Esophagus muscularis mucosa (tissue), 4 donors: ENCODE results near the gene PI4K2B. TPM values are rescaled to one million over a fixed set of nuclear protein-coding genes. Genes with fewer than 3 reads are reported as not detected.
A peak's percentile ranks its signal among the peaks of the same experiment; 100 is the strongest.

Experiments
- DNase-seq: peaks from one replicate; pipeline ENCODE4 v3.0.0-alpha.2; 2017; ENCODE audit errors: extremely low spot score
- H3K27ac ChIP-seq, 4 donors: fragments of 200-600 bp; sonication (generic); replicated peaks in 1 of 4; 1 replicate in 3 of 4; 2 replicates in 1 of 4; pipeline ENCODE4 v1.5.1; 2016 to 2019; ENCODE audit warnings: mild to moderate bottlenecking in 1 of 4
- H3K27me3 ChIP-seq, 4 donors: fragments of 200-600 bp; sonication (generic); one replicate each; pipeline versions ENCODE4 v1.5.1 to v1.6.0; 2016 to 2019
- H3K36me3 ChIP-seq, 4 donors: fragments of 200-600 bp; sonication (generic); one replicate each; pipeline ENCODE4 v1.5.1; 2016 to 2019
- H3K4me1 ChIP-seq, 4 donors: fragments of 200-600 bp; sonication (generic); one replicate each; pipeline ENCODE4 v1.5.1; 2016 to 2019
- H3K4me3 ChIP-seq, 4 donors: fragments of 200-600 bp; sonication (generic); 1 replicate in 2 of 4; 2 replicates in 2 of 4; pipeline ENCODE4 v1.5.1; 2016 to 2019; ENCODE audit warnings: mild to moderate bottlenecking in 4 of 4, moderate library complexity in 1 of 4
- H3K9me3 ChIP-seq, 4 donors: fragments of 200-600 bp; sonication (generic); 1 replicate in 3 of 4; 2 replicates in 1 of 4; pipeline ENCODE4 v1.5.1; 2016 to 2019
- EP300 ChIP-seq: sonication (generic); formaldehyde crosslinking; IDR thresholded peaks from one replicate; pipeline ENCODE4 v1.6.1; 2017; ENCODE audit warnings: antibody characterized with exemption
- POLR2A ChIP-seq: fragments of 450-650 bp; IDR thresholded peaks from one replicate; pipeline ENCODE4 v1.6.1; 2017; ENCODE audit warnings: antibody characterized with exemption, moderate library complexity, mild to moderate bottlenecking, low read depth
- POLR2AphosphoS5 ChIP-seq, 2 donors: sonication (generic); formaldehyde crosslinking; IDR thresholded peaks; one replicate each; pipeline ENCODE4 v1.6.1; 2017; ENCODE audit warnings: antibody characterized with exemption in 2 of 2
- WGBS: methylation state at CpG from one replicate; pipeline ENCODE4 v1.1.5; 2018; 5-methylcytosine and 5-hydroxymethylcytosine counted together
- intact Hi-C: fragments of 100-400 bp; cut with DNase I; formaldehyde crosslinking; loops from one replicate; pipeline ENCODE4 v1.15.1; 2023
- total RNA-seq, 4 donors: library from RNA; depleted of rRNA; stranded (reverse); fragments of >200 nt; gene quantifications; one replicate each; pipeline versions ENCODE4 v1.1.0 to v1.2.1, GENCODE V29; 2016
- TF ChIP-seq, protein P1 (sequence below), 3 experiments: fragments of 200-600 bp in 2 of 3; fragments of 450-650 bp in 1 of 3; sonication (generic) in 2 of 3; IDR thresholded peaks; one replicate each; pipeline ENCODE4 v1.5.1; 2017 to 2019; ENCODE audit warnings: antibody characterized with exemption in 3 of 3, mild to moderate bottlenecking in 2 of 3, moderate library complexity in 1 of 3

Gene PI4K2B
- 10 to 100 TPM in 3 of 4 donors, 1 to 10 TPM in 1; 9.0 to 16.2 (median 12.9) TPM for total RNA-seq

- peaks cover 8 to 17% (median 14%) of the 10 kb centered on the region in 4 donors for H3K4me1 ChIP-seq
- DNase-seq, result peak; percentile 95
- intact Hi-C loops, result loop anchor here (5.0 kb wide), 2 partner anchors 72 to 78 kb away; partner anchors contain the start of genes SEPSECS and ZCCHC4
- H3K27ac ChIP-seq, result peak within 1 kb of the TSS; percentile 92 to 99 (median 98)
- H3K4me3 ChIP-seq, result peak within 1 kb of the TSS; percentile 81 to 100 (median 96)
- no peaks in the 10 kb centered on the region for H3K27me3 ChIP-seq
- H3K9me3 ChIP-seq, result peaks cover 0 to 10% (median 5%) of the 10 kb centered on the region in 4 donors
- no peaks in the 10 kb centered on the region for H3K36me3 ChIP-seq
- 2% methylated on average over 31 of the region's 72 CpGs for WGBS
- TF ChIP-seq POLR2A (peak; percentile 30), POLR2AphosphoS5 (IDR thresholded peaks at IDR 0.05) (peak; percentile 71 to 86), EP300 (no peak)
- TF ChIP-seq, protein P1, sequence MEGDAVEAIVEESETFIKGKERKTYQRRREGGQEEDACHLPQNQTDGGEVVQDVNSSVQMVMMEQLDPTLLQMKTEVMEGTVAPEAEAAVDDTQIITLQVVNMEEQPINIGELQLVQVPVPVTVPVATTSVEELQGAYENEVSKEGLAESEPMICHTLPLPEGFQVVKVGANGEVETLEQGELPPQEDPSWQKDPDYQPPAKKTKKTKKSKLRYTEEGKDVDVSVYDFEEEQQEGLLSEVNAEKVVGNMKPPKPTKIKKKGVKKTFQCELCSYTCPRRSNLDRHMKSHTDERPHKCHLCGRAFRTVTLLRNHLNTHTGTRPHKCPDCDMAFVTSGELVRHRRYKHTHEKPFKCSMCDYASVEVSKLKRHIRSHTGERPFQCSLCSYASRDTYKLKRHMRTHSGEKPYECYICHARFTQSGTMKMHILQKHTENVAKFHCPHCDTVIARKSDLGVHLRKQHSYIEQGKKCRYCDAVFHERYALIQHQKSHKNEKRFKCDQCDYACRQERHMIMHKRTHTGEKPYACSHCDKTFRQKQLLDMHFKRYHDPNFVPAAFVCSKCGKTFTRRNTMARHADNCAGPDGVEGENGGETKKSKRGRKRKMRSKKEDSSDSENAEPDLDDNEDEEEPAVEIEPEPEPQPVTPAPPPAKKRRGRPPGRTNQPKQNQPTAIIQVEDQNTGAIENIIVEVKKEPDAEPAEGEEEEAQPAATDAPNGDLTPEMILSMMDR (IDR thresholded peaks at IDR 0.05), result no peak
Measured at GRCh38 chr4:25233737-25234389, at the start of gene PI4K2B. Gene PI4K2B (plus strand): TSS chr4:25234033. CDS start chr4:25234164, 131 bp downstream.

GRCh38 chr4:25184056-25184455 lies 49.8 kb upstream of the PI4K2B start:
- no peak for DNase-seq
- intact Hi-C loops, result no loop called here
- no peak for TF ChIP-seq EP300
- no peak for TF ChIP-seq POLR2AphosphoS5 (IDR thresholded peaks at IDR 0.05)
- TF ChIP-seq, protein P1 (IDR thresholded peaks at IDR 0.05), result no peak
- TF ChIP-seq POLR2A, result no peak

DNA sequence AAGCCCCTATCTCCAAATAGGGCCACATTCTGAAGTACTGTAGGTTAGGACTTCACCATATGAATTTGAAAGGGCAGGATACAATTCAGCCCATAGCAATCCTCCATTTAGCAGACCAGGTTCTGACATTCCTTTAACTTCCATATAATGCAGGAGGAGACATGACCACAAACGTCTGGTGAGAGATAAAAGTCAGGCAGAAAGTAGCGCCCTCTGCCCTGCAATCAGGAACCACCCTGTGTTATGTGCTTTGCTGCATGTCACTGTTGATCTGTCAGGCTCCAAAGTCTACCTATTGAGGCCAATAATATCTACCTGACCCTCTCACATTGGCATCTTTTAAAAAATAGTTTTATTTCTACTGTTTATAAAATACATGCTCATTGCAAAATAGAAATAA lies 43.4 kb upstream of the PI4K2B start:
- intact Hi-C loops, result no loop called here
- no peaks in the 10 kb centered on the region for H3K27me3 ChIP-seq
- TF ChIP-seq, protein P1 (IDR thresholded peaks at IDR 0.05), result no peak
- no peak for TF ChIP-seq POLR2AphosphoS5 (IDR thresholded peaks at IDR 0.05)
- no peak for TF ChIP-seq EP300
- TF ChIP-seq POLR2A, result no peak
- H3K9me3 ChIP-seq, result no peaks in the 10 kb centered on the region
- DNase-seq, result no peak
- H3K4me3 ChIP-seq, result no peak overlapping the region
- H3K36me3 ChIP-seq, result no peaks in the 10 kb centered on the region
- H3K4me1 ChIP-seq, result no peaks in the 10 kb centered on the region
- WGBS, result 65% methylated on average over 2 of the region's 2 CpGs
- no peak overlapping the region for H3K27ac ChIP-seq

More at GRCh38 chr4:25184056-25184455, 49.8 kb upstream of the PI4K2B start:
- WGBS, result 93% methylated on average over 4 of the region's 4 CpGs
- Histone ChIP-seq H3K9me3 (no peaks in the 10 kb centered on the region), H3K27ac (no peak overlapping the region), H3K36me3 (no peaks in the 10 kb centered on the region), H3K27me3 (no peaks in the 10 kb centered on the region), H3K4me1 (no peaks in the 10 kb centered on the region), H3K4me3 (no peak overlapping the region)

DNA sequence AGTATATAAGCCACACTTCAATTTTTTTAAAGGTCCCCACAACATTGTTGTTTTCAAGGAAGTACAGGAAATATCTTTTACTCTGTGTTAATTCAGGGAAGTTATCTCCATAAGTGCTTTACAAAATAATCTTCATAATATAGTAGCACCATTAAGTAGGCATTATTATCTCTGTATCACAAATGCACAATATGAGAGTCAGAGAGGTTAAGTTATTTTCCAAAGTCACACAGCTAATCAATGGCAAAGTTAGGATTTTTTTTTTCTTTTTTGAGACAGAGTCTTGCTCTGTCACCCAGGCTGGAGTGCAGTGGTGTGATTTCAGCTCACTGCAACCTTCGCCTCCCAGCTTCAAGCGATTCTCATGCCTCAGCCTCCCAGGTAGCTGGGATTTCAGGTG lies 35.1 kb upstream of the PI4K2B start:
- DNase-seq, result no peak
- 97% methylated on average over 2 of the region's 2 CpGs for WGBS
- TF ChIP-seq EP300 (no peak), POLR2A (no peak), POLR2AphosphoS5 (IDR thresholded peaks at IDR 0.05) (no peak)
- TF ChIP-seq, protein P1 (IDR thresholded peaks at IDR 0.05), result no peak

More for the DNA sequence above, 35.1 kb upstream of the PI4K2B start:
- intact Hi-C loops, result no loop called here
- Histone ChIP-seq H3K27ac (no peak overlapping the region), H3K4me3 (no peak overlapping the region), H3K36me3 (peaks cover 0 to 6% (median 0%) of the 10 kb centered on the region in 4 donors), H3K9me3 (no peaks in the 10 kb centered on the region), H3K27me3 (no peaks in the 10 kb centered on the region), H3K4me1 (no peaks in the 10 kb centered on the region)
